Left colon (tissue), 2 donors: ENCODE results near the gene NPB. TPM values are rescaled to one million over a fixed set of nuclear protein-coding genes. Genes with fewer than 3 reads are reported as not detected.

Source experiments
- ATAC-seq: fragments of 200-7000 bp; cut with Tn5 transposase; one replicate; pipeline ENCODE4 v1.9.1; 2020; ENCODE audit warnings: mild to moderate bottlenecking, moderate library complexity
- DNase-seq, 2 donors: peaks; one replicate each; pipeline ENCODE4 v3.0.0-alpha.2; 2020
- intact Hi-C, 2 donors: fragments of 100-400 bp; cut with DNase I in 1 of 2; cut with micrococcal nuclease in 1 of 2; formaldehyde crosslinking; loops; one replicate each; pipeline versions ENCODE4 v1.11.2 to v1.14.0; 2022; cut with DNase I, micrococcal nuclease
- total RNA-seq, 2 donors: library from RNA; stranded (reverse); fragmentation: NEBNext Ultra II Directional; extraction: Animal tissue kit (Norgen Biotek cat#: 25700); gene quantifications; one replicate each; pipeline ENCODE4 v1.2.1, GENCODE V29; 2021
- donor health status: DM: no; HTN: no; CAD: no.
- donor health status: DM: yes; HTN: yes; CAD: no.

Gene NPB
- total RNA-seq, 2 donors from 2014 or later, result 0.11 TPM; not detected in 1

GRCh38 chr17:81932333-81932983 lies 30.4 kb downstream of the NPB start:
- no peak for ATAC-seq
- intact Hi-C loops, result no loop called here
- DNase-seq, result peak in 1 of 2 donors; percentile 22

GRCh38 chr17:81933178-81933699 lies 31.2 kb downstream of the NPB start:
- ATAC-seq (no peak), DNase-seq (no peak)
- intact Hi-C loops, result no loop called here

GRCh38 chr17:81934098-81934757 lies 32.2 kb downstream of the NPB start:
- no peak for ATAC-seq
- intact Hi-C loops, result no loop called here
- peak in 1 of 2 donors; percentile 23 for DNase-seq

GRCh38 chr17:81934850-81935708 lies 33.0 kb downstream of the NPB start:
- intact Hi-C loops, result no loop called here
- no peak for ATAC-seq
- no peak for DNase-seq

- intact Hi-C loops, result no loop called here
- DNase-seq, result no peak
- ATAC-seq, result no peak
These were observed 33.7 kb downstream of the NPB start for GRCh38 chr17:81935709-81936084.

GRCh38 chr17:81939218-81939617 lies 37.2 kb downstream of the NPB start:
- intact Hi-C loops, result no loop called here
- ATAC-seq, result no peak
- no peak for DNase-seq

- DNase-seq, result no peak
- no peak for ATAC-seq
- intact Hi-C loops, result no loop called here
These were observed 37.9 kb downstream of the NPB start for GRCh38 chr17:81939881-81940385.

- ATAC-seq (peak; percentile 63), DNase-seq (peak in 1 of 2 donors; percentile 53)
- intact Hi-C loops, result no loop called here
These were observed 38.8 kb downstream of the NPB start for GRCh38 chr17:81940538-81941483.

- DNase-seq (no peak), ATAC-seq (no peak)
- intact Hi-C loops, result no loop called here
These were observed 39.6 kb downstream of the NPB start for GRCh38 chr17:81941484-81942166.

GRCh38 chr17:81942167-81942553 lies 40.1 kb downstream of the NPB start:
- intact Hi-C loops, result no loop called here
- no peak for DNase-seq
- ATAC-seq, result no peak

GRCh38 chr17:81944858-81945257 lies 42.8 kb downstream of the NPB start:
- intact Hi-C loops, result no loop called here
- ATAC-seq (no peak), DNase-seq (no peak)

- intact Hi-C loops, result no loop called here
- no peak for ATAC-seq
These were observed 45.2 kb downstream of the NPB start, which contains the start of gene MYADML2 for GRCh38 chr17:81947189-81947588. TSS of gene MYADML2 (minus strand) at chr17:81947233. CDS start at chr17:81941741, 5,492 bp downstream.

GRCh38 chr17:81948635-81949378 lies 46.8 kb downstream of the NPB start:
- intact Hi-C loops, result no loop called here
- ATAC-seq (no peak), DNase-seq (no peak)

More at GRCh38 chr17:81947189-81947588, 45.2 kb downstream of the NPB start, which contains the start of gene MYADML2:
- DNase-seq, result no peak

- ATAC-seq, result no peak
- intact Hi-C loops, result no loop called here
- no peak for DNase-seq
These were observed 48.5 kb downstream of the NPB start for GRCh38 chr17:81950501-81950900.

- intact Hi-C loops, result no loop called here
- DNase-seq (no peak), ATAC-seq (no peak)
These were observed 50.0 kb downstream of the NPB start for GRCh38 chr17:81951785-81952684.
